ENCODE results near the gene SH3TC2. TPM values are rescaled to one million over a fixed set of nuclear protein-coding genes. Genes with fewer than 3 reads are reported as not detected.

The SH3TC2 gene
- total RNA-seq, 2 donors from 2014 or later, result 0.33 to 8.6 TPM

DNA sequence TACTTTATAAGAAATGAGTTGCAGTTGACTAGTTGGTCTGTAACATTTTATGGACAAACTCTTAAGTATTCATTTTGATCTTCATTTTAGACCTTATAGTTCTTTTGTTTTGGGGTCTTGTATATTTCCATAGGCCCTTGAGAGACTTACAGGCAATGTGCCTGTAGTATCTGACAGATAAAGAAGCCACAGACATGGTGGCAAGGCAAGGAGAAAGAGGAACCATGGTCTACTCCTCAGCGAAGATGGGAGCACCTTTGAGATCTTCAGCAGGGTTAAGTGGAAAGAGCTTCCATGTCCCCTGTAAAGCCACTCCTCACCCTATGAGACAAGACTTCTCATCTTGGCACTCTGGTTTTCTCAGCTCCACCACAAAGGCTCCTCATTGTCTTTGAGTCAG is 56.4 kb downstream of the SH3TC2 start:
- Histone ChIP-seq H3K36me3 (replicated peaks in 1 of 2; ENCODE audit: insufficient read depth in 1 of 2, low read depth in 2 of 2) (no peaks in the 10 kb centered on the region), H3K9me3 (no peaks in the 10 kb centered on the region), H3K4me1 (no peaks in the 10 kb centered on the region), H3K27ac (no peak overlapping the region), H3K27me3 (no peaks in the 10 kb centered on the region), H3K4me3 (no peak overlapping the region)
- intact Hi-C loops (cut with DNase I), result no loop called here
- DNase-seq (no peak), ATAC-seq (no peak)
- 64 to 79% methylated on average over 1 of the region's 1 CpG for WGBS, 2 donors
- TF ChIP-seq, protein P1, sequence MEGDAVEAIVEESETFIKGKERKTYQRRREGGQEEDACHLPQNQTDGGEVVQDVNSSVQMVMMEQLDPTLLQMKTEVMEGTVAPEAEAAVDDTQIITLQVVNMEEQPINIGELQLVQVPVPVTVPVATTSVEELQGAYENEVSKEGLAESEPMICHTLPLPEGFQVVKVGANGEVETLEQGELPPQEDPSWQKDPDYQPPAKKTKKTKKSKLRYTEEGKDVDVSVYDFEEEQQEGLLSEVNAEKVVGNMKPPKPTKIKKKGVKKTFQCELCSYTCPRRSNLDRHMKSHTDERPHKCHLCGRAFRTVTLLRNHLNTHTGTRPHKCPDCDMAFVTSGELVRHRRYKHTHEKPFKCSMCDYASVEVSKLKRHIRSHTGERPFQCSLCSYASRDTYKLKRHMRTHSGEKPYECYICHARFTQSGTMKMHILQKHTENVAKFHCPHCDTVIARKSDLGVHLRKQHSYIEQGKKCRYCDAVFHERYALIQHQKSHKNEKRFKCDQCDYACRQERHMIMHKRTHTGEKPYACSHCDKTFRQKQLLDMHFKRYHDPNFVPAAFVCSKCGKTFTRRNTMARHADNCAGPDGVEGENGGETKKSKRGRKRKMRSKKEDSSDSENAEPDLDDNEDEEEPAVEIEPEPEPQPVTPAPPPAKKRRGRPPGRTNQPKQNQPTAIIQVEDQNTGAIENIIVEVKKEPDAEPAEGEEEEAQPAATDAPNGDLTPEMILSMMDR (IDR thresholded peaks at IDR 0.05), result no peak
- TF ChIP-seq POLR2A (IDR thresholded peaks at IDR 0.05), result no peak

DNA sequence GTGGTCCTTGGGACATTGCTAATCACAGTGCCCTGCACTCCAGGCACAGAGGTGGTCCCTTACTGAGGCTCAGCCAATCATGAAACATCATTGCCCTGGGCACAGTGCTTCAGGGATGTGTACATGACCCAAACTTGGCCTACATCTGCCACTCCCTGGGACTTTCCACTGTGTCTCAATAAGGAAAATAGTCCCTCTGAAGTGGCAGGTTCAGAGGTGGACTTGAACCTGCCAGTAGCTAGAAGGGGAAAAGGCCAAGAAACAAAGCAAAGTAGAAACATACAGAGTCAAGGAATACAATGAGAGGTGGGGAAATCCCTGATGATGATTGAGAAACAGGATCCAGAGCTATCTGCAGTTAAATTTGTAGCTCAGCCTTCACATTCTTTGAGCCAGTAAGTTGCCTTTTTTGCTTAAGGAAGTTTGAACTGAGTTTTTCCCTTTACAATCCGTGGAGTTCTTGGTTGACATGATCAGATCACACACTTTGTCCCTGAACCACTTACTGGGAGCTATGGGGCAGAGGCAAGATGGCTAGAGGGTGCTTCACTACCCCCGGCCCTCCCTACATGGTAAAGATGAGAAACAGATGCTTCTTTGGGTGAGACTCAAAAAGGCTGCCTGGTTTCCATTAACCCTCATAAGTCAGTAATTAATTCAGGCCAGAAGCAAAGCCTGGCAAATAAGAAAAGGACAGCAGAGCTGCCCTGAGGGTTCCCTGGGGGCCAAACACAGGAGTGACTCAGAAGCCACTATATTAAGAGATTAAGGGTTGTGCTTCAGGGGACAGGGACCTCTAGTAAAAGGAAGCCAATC is 57.6 kb downstream of the SH3TC2 start:
- Histone ChIP-seq H3K4me1 (no peaks in the 10 kb centered on the region), H3K27me3 (no peaks in the 10 kb centered on the region), H3K36me3 (replicated peaks in 1 of 2; ENCODE audit: insufficient read depth in 1 of 2, low read depth in 2 of 2) (no peaks in the 10 kb centered on the region), H3K4me3 (no peak overlapping the region), H3K9me3 (no peaks in the 10 kb centered on the region), H3K27ac (no peak overlapping the region)
- 59 to 69% methylated on average over 2 of the region's 2 CpGs for WGBS, 2 donors
- TF ChIP-seq, protein P1 (IDR thresholded peaks at IDR 0.05), result no peak
- intact Hi-C loops (cut with DNase I), result no loop called here
- DNase-seq, result no peak
- ATAC-seq, result no peak

DNA sequence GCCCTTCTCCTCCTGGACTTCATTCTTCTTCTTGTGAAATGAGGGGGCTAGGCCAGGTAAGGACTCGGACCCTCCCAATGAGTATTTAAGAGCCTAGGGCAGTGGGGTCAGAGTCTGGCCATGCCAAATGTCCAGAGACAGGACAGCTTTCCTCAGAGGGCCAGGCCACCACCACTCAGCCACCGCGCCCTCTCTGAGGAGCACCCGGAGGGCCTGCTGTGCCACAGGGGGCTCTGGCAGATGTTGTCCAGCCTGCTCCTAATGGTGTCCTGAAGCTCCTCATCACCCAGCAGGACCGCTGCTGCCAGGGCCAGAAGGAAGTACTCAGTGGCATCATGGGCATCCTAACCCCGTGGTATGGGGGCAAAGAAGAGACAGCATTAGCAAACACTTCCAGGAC is 58.3 kb downstream of the SH3TC2 start:
- intact Hi-C loops (cut with DNase I), result no loop called here
- Histone ChIP-seq H3K9me3 (no peaks in the 10 kb centered on the region), H3K4me1 (no peaks in the 10 kb centered on the region), H3K27me3 (no peaks in the 10 kb centered on the region), H3K27ac (no peak overlapping the region), H3K36me3 (replicated peaks in 1 of 2; ENCODE audit: insufficient read depth in 1 of 2, low read depth in 2 of 2) (no peaks in the 10 kb centered on the region), H3K4me3 (no peak overlapping the region)
- no peak for ATAC-seq
- TF ChIP-seq, protein P1 (IDR thresholded peaks at IDR 0.05), result no peak
- no peak for TF ChIP-seq POLR2A (IDR thresholded peaks at IDR 0.05)
- WGBS, 2 donors, result 69 to 83% methylated on average over 2 to 6 of the region's 6 CpGs
- DNase-seq, result no peak

DNA sequence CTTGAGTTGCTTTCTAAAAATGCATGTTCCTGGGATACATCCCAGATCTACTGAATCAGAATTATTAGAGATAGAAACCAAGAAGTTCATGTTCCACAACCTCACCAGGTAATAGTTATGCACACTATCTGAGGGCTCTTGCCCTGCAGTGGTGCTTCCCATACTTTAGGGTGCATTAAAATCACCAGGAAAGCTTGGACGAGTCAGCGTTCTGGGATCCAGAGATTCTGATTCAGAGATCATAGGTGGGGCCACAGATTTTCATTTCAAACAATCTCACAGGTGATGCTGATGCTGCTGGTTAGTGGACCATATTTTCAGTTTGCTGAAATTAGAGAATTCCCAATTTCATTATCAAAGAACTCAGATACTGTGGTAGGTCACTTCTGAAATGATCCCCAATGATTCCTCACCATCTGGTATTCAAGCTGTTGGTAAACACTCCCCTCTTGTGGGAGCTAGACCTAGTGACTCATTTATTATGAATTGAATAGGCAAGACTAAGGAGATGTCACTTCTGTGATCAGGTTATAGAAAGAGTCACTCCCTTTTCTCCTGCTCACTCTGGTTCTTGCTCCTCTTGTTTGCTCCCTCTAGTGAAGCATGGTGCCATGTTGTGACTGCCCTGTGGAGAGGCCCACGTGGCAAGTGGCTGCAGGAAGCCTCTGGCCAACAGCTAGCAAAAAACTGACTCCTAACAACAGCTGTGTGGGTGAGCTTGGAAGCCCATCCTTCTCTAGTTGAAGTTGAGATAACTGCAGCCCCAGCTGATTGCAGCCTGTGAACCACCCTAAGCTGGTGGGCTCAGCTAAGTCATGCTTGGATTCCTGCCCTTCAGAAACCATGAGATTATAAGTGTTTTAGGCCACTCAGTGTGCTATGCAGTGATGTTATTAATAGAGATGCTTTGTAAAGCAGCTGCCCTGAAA is 59.8 kb downstream of the SH3TC2 start:
- 68 to 73% methylated on average over 3 of the region's 3 CpGs for WGBS, 2 donors
- no peak for DNase-seq
- Histone ChIP-seq H3K9me3 (no peaks in the 10 kb centered on the region), H3K27me3 (no peaks in the 10 kb centered on the region), H3K36me3 (replicated peaks in 1 of 2; ENCODE audit: insufficient read depth in 1 of 2, low read depth in 2 of 2) (no peaks in the 10 kb centered on the region), H3K27ac (no peak overlapping the region), H3K4me3 (no peak overlapping the region), H3K4me1 (no peaks in the 10 kb centered on the region)
- intact Hi-C loops (cut with DNase I), result no loop called here
- no peak for ATAC-seq
- no peak for TF ChIP-seq POLR2A (IDR thresholded peaks at IDR 0.05)
- TF ChIP-seq, protein P1 (IDR thresholded peaks at IDR 0.05), result peak in 1 of 7 experiments; percentile 3
